Duodenal mucosa (tissue), 2 donors: ENCODE measurements around the gene NUDT8.

Experiments
- H3K27ac ChIP-seq: one replicate; pipeline ENCODE4 v1.7.0; 2013; ENCODE audit warnings: low read depth, low read length
- H3K27me3 ChIP-seq, 2 donors: one replicate each; pipeline ENCODE4 v1.7.0; 2013; ENCODE audit warnings: low read length in 2 of 2, control low read depth in 1 of 2; ENCODE audit not compliant: insufficient read depth in 2 of 2, control insufficient read depth in 1 of 2
- H3K36me3 ChIP-seq, 2 donors: one replicate each; pipeline ENCODE4 v1.7.0; 2013; ENCODE audit warnings: low read length in 2 of 2, control low read depth in 1 of 2; ENCODE audit not compliant: insufficient read depth in 2 of 2, control insufficient read depth in 1 of 2
- H3K4me1 ChIP-seq, 2 donors: one replicate each; pipeline ENCODE4 v1.7.0; 2013; ENCODE audit warnings: low read length in 2 of 2, control low read depth in 1 of 2; ENCODE audit not compliant: insufficient read depth in 2 of 2, control insufficient read depth in 1 of 2
- H3K4me3 ChIP-seq, 2 donors: one replicate each; pipeline ENCODE4 v1.7.0; 2013; ENCODE audit warnings: low read length in 2 of 2, low read depth in 1 of 2
- H3K9ac ChIP-seq, 2 donors: one replicate each; pipeline ENCODE4 v1.7.0; 2013; ENCODE audit warnings: low read length in 2 of 2, low read depth in 1 of 2
- H3K9me3 ChIP-seq, 2 donors: one replicate each; pipeline ENCODE4 v1.7.0; 2013; ENCODE audit warnings: low read length in 2 of 2, control low read depth in 1 of 2; ENCODE audit not compliant: control insufficient read depth in 1 of 2

NUDT8 gene, protein sequence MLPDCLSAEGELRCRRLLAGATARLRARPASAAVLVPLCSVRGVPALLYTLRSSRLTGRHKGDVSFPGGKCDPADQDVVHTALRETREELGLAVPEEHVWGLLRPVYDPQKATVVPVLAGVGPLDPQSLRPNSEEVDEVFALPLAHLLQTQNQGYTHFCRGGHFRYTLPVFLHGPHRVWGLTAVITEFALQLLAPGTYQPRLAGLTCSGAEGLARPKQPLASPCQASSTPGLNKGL

DNA sequence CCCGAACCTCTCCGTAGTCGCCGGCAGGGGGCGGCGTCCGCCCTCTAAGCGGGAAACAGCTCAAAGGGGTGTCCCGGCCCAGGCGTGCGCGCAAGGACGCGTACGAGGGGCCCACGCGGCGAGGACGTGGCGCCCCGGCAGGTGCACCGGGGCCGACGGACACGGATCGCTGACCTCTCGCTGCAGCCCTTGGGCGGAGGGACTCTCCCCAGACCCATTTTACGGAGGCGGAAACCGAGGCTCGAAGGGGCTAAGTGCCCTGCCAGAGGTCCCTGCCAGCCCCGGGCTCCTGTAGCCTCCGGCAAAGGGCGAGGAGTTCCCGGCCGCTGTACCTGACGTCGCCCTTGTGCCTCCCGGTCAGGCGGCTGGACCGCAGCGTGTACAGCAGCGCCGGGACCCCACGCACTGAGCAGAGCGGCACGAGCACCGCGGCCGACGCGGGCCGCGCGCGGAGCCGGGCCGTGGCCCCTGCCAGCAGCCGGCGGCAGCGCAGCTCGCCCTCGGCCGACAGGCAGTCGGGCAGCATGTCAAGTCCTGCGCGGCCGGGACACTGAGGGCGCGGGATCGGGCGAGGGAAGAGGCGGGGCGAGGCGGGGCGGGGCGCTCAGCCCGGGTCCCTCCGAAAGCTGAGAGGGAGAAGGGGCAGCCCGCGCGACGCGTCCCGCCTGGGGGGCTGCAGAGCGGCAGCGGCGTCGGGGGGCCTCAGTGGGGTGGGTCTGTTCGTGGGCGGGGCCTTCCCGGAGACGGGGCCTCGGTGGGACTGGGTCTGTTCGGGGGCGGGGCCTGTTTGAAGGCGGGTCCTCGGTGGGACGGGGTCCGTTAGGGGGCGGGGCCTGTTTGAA, at the start of gene NUDT8:
TSS of gene NUDT8 (minus strand) at position 552 of the 842 bp plus-strand sequence. CDS start at position 526, 26 bp downstream.
- peak within 1 kb of the TSS; percentile 68 to 78 for H3K4me3 ChIP-seq
- H3K4me1 ChIP-seq: peaks cover 45 to 49% of the 10 kb centered on the region in 2 donors
- H3K36me3 ChIP-seq: peaks cover 0 to 5% of the 10 kb centered on the region in 2 donors
- H3K27me3 ChIP-seq: no peaks in the 10 kb centered on the region
- peak within 1 kb of the TSS; percentile 71 to 79 for H3K9ac ChIP-seq
- H3K9me3 ChIP-seq: no peaks in the 10 kb centered on the region
- peak within 1 kb of the TSS; percentile 94 for H3K27ac ChIP-seq

DNA sequence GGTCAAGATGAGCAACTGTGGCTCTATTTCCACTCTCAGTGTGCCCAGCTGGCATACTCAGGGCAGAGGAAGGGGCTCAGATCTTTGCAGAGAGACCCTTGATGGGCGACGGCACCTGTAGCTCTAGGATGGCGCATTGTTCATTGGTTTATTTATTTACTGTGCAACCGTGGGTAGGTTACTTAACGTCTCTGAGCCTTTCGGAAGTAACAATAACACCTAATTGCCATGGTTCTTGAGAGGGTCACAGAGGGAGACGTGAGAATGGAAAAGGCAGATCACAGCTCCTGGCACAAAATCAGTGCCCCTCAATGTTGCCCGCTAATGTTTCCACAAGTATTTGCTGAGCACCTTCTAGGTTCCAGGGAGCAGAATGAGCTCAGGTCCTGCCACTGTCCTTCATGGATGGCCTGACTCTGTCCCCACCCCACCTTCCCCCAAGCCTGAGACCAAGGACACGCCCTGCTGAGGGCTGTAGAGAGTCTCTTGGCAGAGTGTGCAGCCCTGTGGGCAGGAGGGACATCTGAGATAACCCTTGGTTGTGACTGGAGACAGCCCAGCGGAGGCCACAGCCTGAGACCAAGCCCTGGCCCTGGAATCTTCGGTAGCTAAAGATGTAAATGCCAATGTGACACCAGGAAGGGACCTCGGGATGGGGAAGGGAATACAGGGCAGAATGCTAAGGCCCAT, 45.5 kb upstream of the NUDT8 start:
- no peaks in the 10 kb centered on the region for H3K36me3 ChIP-seq
- H3K4me3 ChIP-seq: no peak overlapping the region
- no peaks in the 10 kb centered on the region for H3K9me3 ChIP-seq
- peaks cover 8 to 14% of the 10 kb centered on the region in 2 donors for H3K4me1 ChIP-seq
- no peak overlapping the region for H3K9ac ChIP-seq
- H3K27ac ChIP-seq: no peak overlapping the region
- no peaks in the 10 kb centered on the region for H3K27me3 ChIP-seq

DNA sequence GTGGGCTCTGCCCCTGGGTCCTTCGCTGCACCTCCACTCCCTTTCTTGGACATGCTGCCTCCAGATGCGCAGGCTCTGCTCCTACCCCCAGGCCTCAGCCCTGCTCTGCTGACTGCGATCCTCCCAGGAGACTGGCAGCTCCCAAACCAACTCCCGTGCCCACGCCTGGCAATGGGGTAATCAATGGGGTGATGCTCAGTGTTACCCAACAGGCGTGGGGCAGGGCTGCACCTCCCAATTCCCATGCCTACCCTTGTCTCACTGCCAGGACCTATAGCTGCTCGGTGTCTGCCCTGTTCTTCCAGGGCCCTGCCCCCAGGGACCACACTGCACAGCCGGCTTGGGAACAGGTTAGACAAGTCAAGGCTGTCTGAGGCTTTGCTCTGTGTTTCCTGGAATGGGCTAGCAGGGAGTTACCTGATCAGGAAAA, 44.7 kb upstream of the NUDT8 start, which contains the start of gene ALDH3B2:
TSS of gene ALDH3B2 (minus strand) at position 182 of the 430 bp plus-strand sequence. CDS start 7,688 bp downstream, outside the sequence.
- Histone ChIP-seq H3K4me3 (no peak within 1 kb of the TSS), H3K4me1 (peaks cover 8 to 14% of the 10 kb centered on the region in 2 donors), H3K27ac (no peak within 1 kb of the TSS), H3K36me3 (no peaks in the 10 kb centered on the region), H3K9me3 (no peaks in the 10 kb centered on the region), H3K27me3 (no peaks in the 10 kb centered on the region), H3K9ac (no peak within 1 kb of the TSS)

DNA sequence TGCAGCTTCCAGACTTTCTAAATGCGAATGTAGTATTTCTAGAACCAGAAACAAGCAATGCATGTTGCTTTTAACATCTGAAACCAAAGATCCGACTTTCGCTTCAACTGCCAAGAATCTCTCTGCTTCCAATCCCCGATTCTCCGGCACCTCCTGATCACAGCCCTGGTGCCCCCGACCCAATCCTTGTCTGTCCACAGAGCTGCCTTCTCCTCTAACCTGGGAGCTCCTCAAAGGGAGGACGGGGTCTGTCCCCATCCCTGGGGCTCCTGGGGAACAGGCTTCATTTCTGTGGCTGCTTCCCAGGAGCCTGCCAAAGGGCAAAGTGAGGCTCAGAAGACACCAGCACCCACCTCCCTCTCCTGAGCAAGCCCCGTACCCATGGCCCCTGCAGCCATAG, 44.2 kb upstream of the NUDT8 start:
- no peak overlapping the region for H3K27ac ChIP-seq

DNA sequence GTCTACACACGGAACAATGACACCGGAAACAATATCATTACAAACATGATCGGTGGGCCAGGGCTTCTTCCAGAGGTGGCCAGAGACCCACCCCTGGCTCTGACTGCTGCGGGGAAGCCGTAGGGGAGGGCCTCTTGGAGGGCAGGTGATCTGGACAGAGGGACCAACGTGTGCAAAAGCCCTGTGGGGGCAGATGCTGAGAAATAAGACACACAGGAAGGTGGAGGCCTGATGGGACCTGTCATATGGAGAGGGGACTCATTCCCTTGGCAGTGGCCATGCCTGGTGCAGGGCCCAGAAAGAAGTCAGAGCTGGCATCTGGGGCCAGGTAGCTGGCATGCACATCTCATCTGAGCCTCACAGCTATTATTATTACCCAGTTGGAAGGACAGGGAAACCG, 43.6 kb upstream of the NUDT8 start:
- H3K4me3 ChIP-seq: no peak overlapping the region
- no peaks in the 10 kb centered on the region for H3K36me3 ChIP-seq
- no peak overlapping the region for H3K9ac ChIP-seq
- H3K9me3 ChIP-seq: no peaks in the 10 kb centered on the region
- H3K27ac ChIP-seq: no peak overlapping the region
- peaks cover 8 to 14% of the 10 kb centered on the region in 2 donors for H3K4me1 ChIP-seq
- no peaks in the 10 kb centered on the region for H3K27me3 ChIP-seq

More for the DNA sequence above, 44.2 kb upstream of the NUDT8 start:
- H3K36me3 ChIP-seq: no peaks in the 10 kb centered on the region
- H3K9me3 ChIP-seq: no peaks in the 10 kb centered on the region
- peaks cover 8 to 14% of the 10 kb centered on the region in 2 donors for H3K4me1 ChIP-seq
- H3K4me3 ChIP-seq: no peak overlapping the region
- no peak overlapping the region for H3K9ac ChIP-seq
- no peaks in the 10 kb centered on the region for H3K27me3 ChIP-seq

DNA sequence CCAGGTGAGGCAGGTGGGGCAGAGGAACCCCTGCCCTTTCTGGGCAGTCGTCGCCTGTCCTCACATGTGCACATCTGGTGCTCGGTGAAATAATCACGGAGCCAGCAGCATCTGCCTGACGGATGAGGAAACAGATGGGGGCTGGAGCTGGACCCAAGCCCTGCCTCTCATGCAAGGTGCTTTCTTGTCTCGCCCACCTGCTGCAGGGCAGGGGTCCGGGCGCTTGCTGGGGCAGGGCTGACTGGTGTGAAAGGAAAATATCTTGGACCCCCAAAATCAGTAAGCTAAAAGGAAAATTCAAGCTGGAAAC, 41.4 kb upstream of the NUDT8 start:
- H3K27me3 ChIP-seq: no peaks in the 10 kb centered on the region
- H3K4me1 ChIP-seq: peaks cover 8 to 14% of the 10 kb centered on the region in 2 donors
- H3K4me3 ChIP-seq: no peak overlapping the region
- no peaks in the 10 kb centered on the region for H3K9me3 ChIP-seq
- no peak overlapping the region for H3K27ac ChIP-seq
- H3K36me3 ChIP-seq: no peaks in the 10 kb centered on the region
- H3K9ac ChIP-seq: no peak overlapping the region

DNA sequence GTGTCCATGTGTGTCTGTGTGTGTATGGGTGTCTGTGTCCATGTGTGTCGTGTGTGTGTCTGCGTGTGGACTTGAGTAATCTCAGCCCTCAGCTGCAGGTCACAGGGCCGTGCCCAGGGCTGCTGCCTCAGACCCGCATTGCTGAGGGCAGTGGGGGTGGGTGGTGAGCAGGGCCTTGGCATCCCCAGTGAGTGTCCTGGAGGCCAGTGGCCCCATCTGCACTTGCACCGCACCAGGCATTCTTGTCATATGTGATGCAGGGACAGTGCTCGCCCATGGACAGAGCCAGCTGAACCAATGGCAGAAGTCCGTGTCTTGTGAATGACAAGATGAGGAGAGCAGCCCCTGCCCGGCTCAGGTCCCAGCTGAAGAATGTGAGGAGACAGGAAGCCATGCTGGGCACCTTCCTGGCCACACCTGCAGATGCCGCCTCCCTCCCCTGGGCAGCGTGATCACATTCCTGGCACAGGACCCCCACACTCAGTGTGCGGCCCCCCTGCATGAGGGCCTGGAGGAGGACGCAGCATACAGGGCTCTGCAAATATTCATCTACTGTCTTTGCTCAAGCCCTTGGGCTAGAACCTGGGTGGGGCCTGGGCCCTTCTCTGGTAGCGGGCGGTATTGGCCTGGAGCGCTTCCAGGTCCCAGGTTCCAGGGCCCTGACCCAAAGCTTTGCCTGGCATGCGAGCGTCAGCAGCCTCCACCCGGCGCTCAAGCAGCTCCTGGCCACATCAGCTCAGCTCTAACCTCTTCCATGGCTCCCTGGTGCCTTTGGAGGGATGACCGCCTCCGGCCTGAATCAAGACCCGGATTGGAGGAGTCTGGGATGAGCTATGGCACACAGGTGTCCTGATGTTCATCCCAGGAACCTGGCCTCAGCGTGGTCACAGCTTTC, 40.8 kb upstream of the NUDT8 start:
- Histone ChIP-seq H3K36me3 (no peaks in the 10 kb centered on the region), H3K9ac (no peak overlapping the region), H3K27me3 (no peaks in the 10 kb centered on the region), H3K4me1 (peaks cover 8 to 14% of the 10 kb centered on the region in 2 donors), H3K9me3 (no peaks in the 10 kb centered on the region), H3K4me3 (no peak overlapping the region), H3K27ac (no peak overlapping the region)

DNA sequence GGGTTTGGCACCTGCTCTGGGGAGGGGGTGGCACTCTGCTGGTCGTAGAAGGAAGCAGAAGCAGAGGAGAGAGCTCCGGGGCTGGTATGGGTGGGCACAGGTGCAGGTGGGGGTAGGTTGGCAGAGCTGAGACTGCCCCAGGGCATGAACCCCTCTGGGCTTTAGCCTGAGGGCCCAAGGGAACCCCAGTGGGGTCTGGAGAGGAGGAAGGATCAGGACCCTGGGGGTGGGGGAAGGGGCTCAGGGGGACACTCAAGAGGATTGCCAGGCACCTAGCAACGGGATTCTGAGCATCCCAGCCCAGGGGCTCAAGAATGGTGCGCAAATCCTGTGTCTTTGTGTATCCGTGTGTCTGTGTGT, 38.4 kb upstream of the NUDT8 start:
- no peaks in the 10 kb centered on the region for H3K36me3 ChIP-seq
- no peaks in the 10 kb centered on the region for H3K4me1 ChIP-seq
- no peak overlapping the region for H3K9ac ChIP-seq
- H3K27ac ChIP-seq: no peak overlapping the region
- H3K4me3 ChIP-seq: no peak overlapping the region
- H3K9me3 ChIP-seq: no peaks in the 10 kb centered on the region
- H3K27me3 ChIP-seq: no peaks in the 10 kb centered on the region

DNA sequence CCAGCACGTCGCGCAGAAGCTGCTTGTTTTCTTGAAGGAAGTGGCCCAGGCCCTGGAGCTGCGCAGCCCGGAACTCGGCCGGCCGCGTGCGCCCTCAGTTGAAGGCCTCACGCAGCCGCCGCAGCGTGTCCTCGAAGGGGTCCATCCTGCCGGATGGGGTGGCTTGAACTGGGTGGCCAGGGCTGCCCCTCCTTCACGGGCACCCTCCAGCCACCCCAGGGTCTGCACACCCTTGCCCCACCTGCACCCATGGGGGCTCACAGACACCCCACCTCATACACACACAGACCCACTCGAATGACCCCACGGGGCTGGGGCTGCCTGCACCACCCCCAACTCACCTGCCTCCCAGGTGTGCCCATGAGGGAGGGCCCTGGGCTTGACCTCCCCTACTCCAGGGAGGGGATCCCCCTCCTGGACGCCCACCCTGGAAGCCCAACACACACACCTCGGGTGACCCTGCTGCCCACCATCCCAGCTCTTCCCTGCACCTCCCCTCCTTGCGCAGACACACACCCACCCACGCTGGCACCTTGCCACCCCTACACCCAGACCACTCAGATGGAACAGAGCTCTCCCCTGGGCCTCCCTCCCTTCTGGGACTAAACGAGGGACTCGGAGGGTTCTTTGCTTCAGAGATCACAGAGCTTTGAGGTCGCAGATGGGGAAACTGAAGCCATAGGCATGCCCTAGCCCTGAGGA, 37.9 kb upstream of the NUDT8 start:
- Histone ChIP-seq H3K4me1 (no peaks in the 10 kb centered on the region), H3K36me3 (no peaks in the 10 kb centered on the region), H3K27ac (no peak overlapping the region), H3K9me3 (no peaks in the 10 kb centered on the region), H3K27me3 (no peaks in the 10 kb centered on the region), H3K4me3 (no peak overlapping the region), H3K9ac (no peak overlapping the region)
